ENCODE measurements around the gene HOXA3. TPM values are rescaled to one million over a fixed set of nuclear protein-coding genes. Genes with fewer than 3 reads are reported as not detected.

HOXA3 gene
- total RNA-seq, 1 donor from 2014 or later = 3.7 TPM

DNA sequence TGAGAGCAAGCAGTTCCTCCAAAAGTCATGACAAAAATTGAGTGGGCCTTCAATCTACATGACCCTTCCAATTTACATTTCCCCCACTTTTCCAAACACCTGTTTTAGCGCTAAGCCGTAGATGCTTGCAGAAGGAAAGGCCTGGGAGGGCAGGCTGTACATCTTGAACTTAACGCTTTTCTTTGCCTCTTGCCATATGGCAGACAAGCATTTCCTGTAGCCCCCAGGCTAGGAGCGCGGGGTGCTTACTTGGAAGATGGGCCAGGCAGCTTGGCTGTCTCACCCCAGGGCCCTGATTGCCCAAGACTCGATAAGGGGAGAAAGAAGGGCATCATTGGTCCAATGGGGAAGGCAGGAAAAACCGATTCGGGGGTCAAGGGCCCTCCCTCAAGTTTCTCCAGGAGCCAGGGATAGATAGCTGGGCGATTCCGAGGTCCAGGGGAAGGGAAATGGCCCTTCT lies 20.0 kb upstream of the HOXA3 start:
- H3K27ac ChIP-seq (ENCODE audit: low read depth, low read length) = peak overlapping the region; percentile 84
- no peaks in the 10 kb centered on the region for H3K36me3 ChIP-seq (ENCODE audit: control insufficient read depth in 3 of 3, insufficient read depth in 3 of 3, low read length in 3 of 3)
- peaks cover 6 to 20% (median 7%) of the 10 kb centered on the region in 3 donors for H3K27me3 ChIP-seq (ENCODE audit: control insufficient read depth in 3 of 3, insufficient read depth in 3 of 3, low read length in 3 of 3)
- no peaks in the 10 kb centered on the region for H3K9me3 ChIP-seq (ENCODE audit: control insufficient read depth in 3 of 3, low read length in 3 of 3)
- H3K4me1 ChIP-seq (ENCODE audit: control insufficient read depth in 3 of 3, insufficient read depth in 3 of 3, low read length in 3 of 3) = peaks cover 50 to 66% (median 58%) of the 10 kb centered on the region in 3 donors
- H3K4me3 ChIP-seq (ENCODE audit: low read length in 3 of 3) = peak overlapping the region; percentile 80 to 84 (median 81)
- peak overlapping the region; percentile 74 to 97 (median 90) for H3K9ac ChIP-seq (ENCODE audit: low read depth in 1 of 3, low read length in 3 of 3)

DNA sequence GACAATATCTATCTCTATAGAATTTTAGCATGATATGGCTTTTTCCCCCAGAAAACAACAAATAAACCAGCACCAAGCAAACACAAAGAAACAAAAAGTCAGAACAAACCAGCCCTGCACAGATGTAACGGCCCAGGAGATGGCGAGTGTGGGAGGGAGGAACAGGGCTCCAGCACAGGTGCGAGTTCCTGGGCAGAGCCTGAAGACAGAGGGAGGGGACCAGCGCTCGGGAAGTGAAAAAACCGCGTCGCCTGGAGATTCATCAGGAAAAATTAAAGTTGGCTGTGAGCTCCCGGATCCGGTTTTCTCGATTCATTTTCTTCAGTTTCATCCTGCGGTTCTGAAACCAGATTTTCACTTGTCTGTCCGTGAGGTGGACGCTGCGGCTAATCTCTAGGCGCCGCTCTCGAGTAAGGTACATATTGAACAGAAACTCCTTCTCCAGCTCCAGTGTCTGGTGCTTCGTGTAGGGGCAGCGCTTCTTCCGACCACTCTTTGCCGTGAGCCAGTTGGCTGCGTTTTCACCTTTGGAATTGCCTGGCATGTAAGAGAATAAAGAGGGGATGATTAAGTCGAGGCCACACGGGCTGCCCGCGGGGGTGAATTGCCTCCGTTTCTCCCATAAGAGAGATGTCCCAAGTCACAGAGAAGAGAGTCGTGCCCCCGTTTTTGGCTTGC lies 19.4 kb upstream of the HOXA3 start:
- no peaks in the 10 kb centered on the region for H3K9me3 ChIP-seq (ENCODE audit: control insufficient read depth in 3 of 3, low read length in 3 of 3)
- peaks cover 48 to 66% (median 53%) of the 10 kb centered on the region in 3 donors for H3K4me1 ChIP-seq (ENCODE audit: control insufficient read depth in 3 of 3, insufficient read depth in 3 of 3, low read length in 3 of 3)
- H3K27me3 ChIP-seq (ENCODE audit: control insufficient read depth in 3 of 3, insufficient read depth in 3 of 3, low read length in 3 of 3) = peaks cover 6 to 20% (median 7%) of the 10 kb centered on the region in 3 donors
- peak overlapping the region; percentile 84 for H3K27ac ChIP-seq (ENCODE audit: low read depth, low read length)
- H3K9ac ChIP-seq (ENCODE audit: low read depth in 1 of 3, low read length in 3 of 3) = peak overlapping the region; percentile 74 to 97 (median 90)
- no peaks in the 10 kb centered on the region for H3K36me3 ChIP-seq (ENCODE audit: control insufficient read depth in 3 of 3, insufficient read depth in 3 of 3, low read length in 3 of 3)
- H3K4me3 ChIP-seq (ENCODE audit: low read length in 3 of 3) = peak overlapping the region; percentile 80 to 84 (median 81)

DNA sequence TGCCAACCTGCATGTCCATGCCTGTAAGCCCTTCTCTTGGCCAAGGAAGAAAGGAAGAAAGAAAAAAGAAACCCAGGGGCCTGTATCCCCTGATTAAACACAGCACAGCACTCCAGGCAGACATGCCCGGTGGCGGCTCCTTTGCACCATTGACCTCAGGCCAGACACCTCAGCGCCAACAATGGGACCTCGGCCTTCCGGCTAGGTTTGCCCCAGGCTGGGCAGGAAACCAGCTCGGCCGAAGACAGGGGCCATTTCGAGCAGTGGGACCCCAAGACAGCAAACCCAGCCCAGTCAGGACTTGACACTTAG lies 18.9 kb upstream of the HOXA3 start:
- peaks cover 6 to 17% (median 7%) of the 10 kb centered on the region in 3 donors for H3K27me3 ChIP-seq (ENCODE audit: control insufficient read depth in 3 of 3, insufficient read depth in 3 of 3, low read length in 3 of 3)
- no peaks in the 10 kb centered on the region for H3K36me3 ChIP-seq (ENCODE audit: control insufficient read depth in 3 of 3, insufficient read depth in 3 of 3, low read length in 3 of 3)
- no peaks in the 10 kb centered on the region for H3K9me3 ChIP-seq (ENCODE audit: control insufficient read depth in 3 of 3, low read length in 3 of 3)
- peak overlapping the region; percentile 84 for H3K27ac ChIP-seq (ENCODE audit: low read depth, low read length)
- peaks cover 45 to 66% (median 53%) of the 10 kb centered on the region in 3 donors for H3K4me1 ChIP-seq (ENCODE audit: control insufficient read depth in 3 of 3, insufficient read depth in 3 of 3, low read length in 3 of 3)
- peak overlapping the region; percentile 80 to 84 (median 81) for H3K4me3 ChIP-seq (ENCODE audit: low read length in 3 of 3)
- peak overlapping the region; percentile 74 to 97 (median 81) for H3K9ac ChIP-seq (ENCODE audit: low read depth in 1 of 3, low read length in 3 of 3)

GRCh38 chr7:27170426-27171324 lies 18.3 kb upstream of the HOXA3 start:
- Histone ChIP-seq H3K36me3 (ENCODE audit: control insufficient read depth in 3 of 3, insufficient read depth in 3 of 3, low read length in 3 of 3) (no peaks in the 10 kb centered on the region), H3K27ac (ENCODE audit: low read depth, low read length) (peak overlapping the region; percentile 92), H3K9me3 (ENCODE audit: control insufficient read depth in 3 of 3, low read length in 3 of 3) (no peaks in the 10 kb centered on the region), H3K9ac (ENCODE audit: low read depth in 1 of 3, low read length in 3 of 3) (peak overlapping the region; percentile 74 to 97 (median 81)), H3K4me1 (ENCODE audit: control insufficient read depth in 3 of 3, insufficient read depth in 3 of 3, low read length in 3 of 3) (peaks cover 45 to 66% (median 48%) of the 10 kb centered on the region in 3 donors), H3K27me3 (ENCODE audit: control insufficient read depth in 3 of 3, insufficient read depth in 3 of 3, low read length in 3 of 3) (peaks cover 6 to 14% (median 7%) of the 10 kb centered on the region in 3 donors), H3K4me3 (ENCODE audit: low read length in 3 of 3) (peak overlapping the region; percentile 80 to 93 (median 92))

DNA sequence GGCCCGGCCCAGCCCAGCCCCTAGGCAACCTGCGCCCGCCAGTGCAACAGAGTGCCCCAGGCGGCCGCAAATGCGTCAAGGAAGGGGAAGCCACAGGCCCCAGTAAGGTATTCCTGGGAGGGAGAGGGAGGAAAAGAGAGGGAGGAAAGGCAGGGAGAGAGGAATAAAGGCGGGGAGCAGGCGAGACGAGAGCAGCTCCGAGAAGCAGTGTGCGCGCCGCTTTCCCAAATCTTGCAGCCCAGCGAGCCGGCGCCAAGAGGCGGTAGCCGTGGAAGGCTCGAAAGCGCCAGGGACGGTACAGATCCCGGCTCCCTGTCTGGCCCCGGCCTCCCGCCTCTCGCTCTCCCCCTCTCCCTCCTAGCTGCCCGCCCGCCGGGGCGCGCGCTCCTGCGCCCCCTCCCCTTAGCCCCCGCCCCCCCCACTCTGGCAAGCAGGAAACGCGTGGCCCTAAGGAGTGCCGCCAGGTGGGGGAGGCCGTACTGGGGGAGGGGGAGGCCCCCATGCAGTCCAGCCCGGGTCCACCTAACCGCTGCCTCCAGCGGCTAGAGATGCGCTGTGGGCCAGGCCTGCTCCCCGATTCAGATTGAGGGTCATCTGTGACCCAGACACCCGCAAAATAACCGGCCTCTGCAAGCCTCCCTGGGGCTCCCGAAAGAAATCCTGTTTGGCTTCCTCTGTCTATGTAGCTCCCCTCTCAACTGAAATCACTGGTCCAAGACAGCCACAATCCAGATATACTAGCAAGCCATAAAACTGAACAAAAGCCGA lies 17.5 kb upstream of the HOXA3 start:
- H3K9ac ChIP-seq (ENCODE audit: low read depth in 1 of 3, low read length in 3 of 3) = peak overlapping the region; percentile 89 to 97 (median 93)
- peak overlapping the region; percentile 92 for H3K27ac ChIP-seq (ENCODE audit: low read depth, low read length)
- H3K9me3 ChIP-seq (ENCODE audit: control insufficient read depth in 3 of 3, low read length in 3 of 3) = no peaks in the 10 kb centered on the region
- peak overlapping the region; percentile 80 to 93 (median 92) for H3K4me3 ChIP-seq (ENCODE audit: low read length in 3 of 3)
- peaks cover 40 to 57% (median 41%) of the 10 kb centered on the region in 3 donors for H3K4me1 ChIP-seq (ENCODE audit: control insufficient read depth in 3 of 3, insufficient read depth in 3 of 3, low read length in 3 of 3)
- no peaks in the 10 kb centered on the region for H3K36me3 ChIP-seq (ENCODE audit: control insufficient read depth in 3 of 3, insufficient read depth in 3 of 3, low read length in 3 of 3)
- peaks cover 5 to 8% (median 6%) of the 10 kb centered on the region in 3 donors for H3K27me3 ChIP-seq (ENCODE audit: control insufficient read depth in 3 of 3, insufficient read depth in 3 of 3, low read length in 3 of 3)

DNA sequence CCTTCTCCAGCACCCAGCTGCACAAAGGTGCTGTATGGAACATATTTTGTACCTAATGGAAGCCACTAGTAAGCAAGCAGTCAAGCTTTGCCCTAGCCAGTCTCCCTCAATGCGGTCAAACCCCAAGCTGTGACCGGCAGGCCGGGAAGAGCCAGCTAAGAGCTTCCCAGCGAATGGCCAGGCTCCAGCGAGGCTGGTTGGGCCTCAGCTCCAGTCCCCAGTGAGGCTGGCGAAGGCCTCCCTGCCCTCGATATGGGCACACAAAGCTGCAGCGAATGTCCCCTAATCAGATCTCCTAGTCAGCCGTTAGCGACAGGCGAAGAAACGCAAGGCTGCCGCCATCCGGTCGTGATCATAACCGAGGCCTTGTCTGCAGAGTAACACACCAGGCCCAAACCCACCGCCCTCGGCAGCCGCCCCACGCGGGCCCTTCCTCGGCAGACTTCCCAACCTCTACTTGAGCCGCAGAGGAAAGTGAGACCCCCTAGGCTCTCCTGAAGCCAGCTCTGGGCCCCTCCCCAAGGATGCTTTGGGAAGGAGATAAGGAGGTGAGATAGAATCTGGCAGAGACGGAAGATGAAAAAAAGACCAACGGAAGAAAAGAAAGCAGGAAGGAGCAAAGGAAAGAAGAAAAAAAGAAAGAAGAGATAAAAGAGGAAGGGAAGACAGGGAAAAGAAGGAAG lies 16.0 kb upstream of the HOXA3 start:
- peak overlapping the region; percentile 92 for H3K27ac ChIP-seq (ENCODE audit: low read depth, low read length)
- peaks cover 45 to 68% (median 49%) of the 10 kb centered on the region in 3 donors for H3K4me1 ChIP-seq (ENCODE audit: control insufficient read depth in 3 of 3, insufficient read depth in 3 of 3, low read length in 3 of 3)
- peak overlapping the region; percentile 90 to 93 (median 92) for H3K4me3 ChIP-seq (ENCODE audit: low read length in 3 of 3)
- peak overlapping the region; percentile 89 to 97 (median 93) for H3K9ac ChIP-seq (ENCODE audit: low read depth in 1 of 3, low read length in 3 of 3)
- peaks cover 3 to 4% (median 3%) of the 10 kb centered on the region in 3 donors for H3K27me3 ChIP-seq (ENCODE audit: control insufficient read depth in 3 of 3, insufficient read depth in 3 of 3, low read length in 3 of 3)
- H3K36me3 ChIP-seq (ENCODE audit: control insufficient read depth in 3 of 3, insufficient read depth in 3 of 3, low read length in 3 of 3) = peaks cover 0 to 3% (median 0%) of the 10 kb centered on the region in 3 donors
- no peaks in the 10 kb centered on the region for H3K9me3 ChIP-seq (ENCODE audit: control insufficient read depth in 3 of 3, low read length in 3 of 3)

DNA sequence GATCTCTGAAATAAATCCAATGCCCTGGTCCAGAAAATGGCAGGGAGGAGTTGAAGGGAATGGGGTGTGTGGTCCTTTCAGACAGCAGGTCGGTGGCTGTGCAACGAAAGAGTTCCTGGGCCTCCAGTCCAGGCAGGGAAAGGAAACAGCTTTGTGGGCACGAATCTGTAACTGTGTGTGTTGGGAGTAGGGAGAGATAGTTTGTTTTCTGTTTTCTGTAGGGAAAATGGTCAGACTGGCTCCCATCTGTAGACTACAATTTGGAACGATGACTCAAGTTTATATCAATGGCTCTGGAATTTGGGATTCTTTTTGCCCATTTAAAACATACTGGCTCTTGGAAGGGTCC lies 15.5 kb upstream of the HOXA3 start:
- peaks cover 50 to 70% (median 50%) of the 10 kb centered on the region in 3 donors for H3K4me1 ChIP-seq (ENCODE audit: control insufficient read depth in 3 of 3, insufficient read depth in 3 of 3, low read length in 3 of 3)
- peak overlapping the region; percentile 89 to 97 (median 93) for H3K9ac ChIP-seq (ENCODE audit: low read depth in 1 of 3, low read length in 3 of 3)
- peak overlapping the region; percentile 90 to 93 (median 92) for H3K4me3 ChIP-seq (ENCODE audit: low read length in 3 of 3)
- no peaks in the 10 kb centered on the region for H3K9me3 ChIP-seq (ENCODE audit: control insufficient read depth in 3 of 3, low read length in 3 of 3)
- H3K27ac ChIP-seq (ENCODE audit: low read depth, low read length) = peak overlapping the region; percentile 92
- H3K27me3 ChIP-seq (ENCODE audit: control insufficient read depth in 3 of 3, insufficient read depth in 3 of 3, low read length in 3 of 3) = peaks cover 3 to 4% (median 3%) of the 10 kb centered on the region in 3 donors
- H3K36me3 ChIP-seq (ENCODE audit: control insufficient read depth in 3 of 3, insufficient read depth in 3 of 3, low read length in 3 of 3) = peaks cover 0 to 6% (median 0%) of the 10 kb centered on the region in 3 donors

GRCh38 chr7:27166531-27167505 lies 14.4 kb upstream of the HOXA3 start:
- Histone ChIP-seq H3K4me3 (ENCODE audit: low read length in 3 of 3) (peak overlapping the region; percentile 90 to 93 (median 92)), H3K4me1 (ENCODE audit: control insufficient read depth in 3 of 3, insufficient read depth in 3 of 3, low read length in 3 of 3) (peaks cover 41 to 64% (median 42%) of the 10 kb centered on the region in 3 donors), H3K27me3 (ENCODE audit: control insufficient read depth in 3 of 3, insufficient read depth in 3 of 3, low read length in 3 of 3) (peaks cover 3 to 4% (median 3%) of the 10 kb centered on the region in 3 donors), H3K9ac (ENCODE audit: low read depth in 1 of 3, low read length in 3 of 3) (peak overlapping the region; percentile 89 to 97 (median 93)), H3K36me3 (ENCODE audit: control insufficient read depth in 3 of 3, insufficient read depth in 3 of 3, low read length in 3 of 3) (peaks cover 0 to 6% (median 0%) of the 10 kb centered on the region in 3 donors), H3K27ac (ENCODE audit: low read depth, low read length) (peak overlapping the region; percentile 92), H3K9me3 (ENCODE audit: control insufficient read depth in 3 of 3, low read length in 3 of 3) (no peaks in the 10 kb centered on the region)

Measured in skeletal muscle tissue (tissue), 4 donors.